H1 (cell line): ENCODE data around the gene MIER2. TPM values are rescaled to one million over a fixed set of nuclear protein-coding genes. Genes with fewer than 3 reads are reported as not detected.
A peak's percentile ranks its signal among the peaks of the same experiment; 100 is the strongest.

ENCODE experiments used
- CBX8 ChIP-seq: fragments of 300-800, 300-1000 bp; sonication (generic); IDR thresholded peaks from 2 replicates; pipeline ENCODE4 v1.7.1; 2016; ENCODE audit warnings: low read depth, low read length, borderline replicate concordance
- E2F6 ChIP-seq: IDR thresholded peaks from 2 replicates; pipeline ENCODE4 v1.6.1; 2012; ENCODE audit warnings: inconsistent platforms
- GTF2F1 ChIP-seq: IDR thresholded peaks from 2 replicates; pipeline ENCODE4 v1.6.1; 2012; ENCODE audit warnings: low read depth, low read length, improper control_type of control experiment, borderline replicate concordance
- TAF7 ChIP-seq: optimal IDR thresholded peaks from 2 replicates; pipeline ENCODE3; 2011; ENCODE audit warnings: low read depth, mild to moderate bottlenecking, inconsistent platforms, low read length, moderate library complexity, borderline replicate concordance
- polyA plus RNA-seq, 7 experiments: library from polyadenylated mRNA; depleted of rRNA in 3 of 7; stranded (reverse) in 5 of 7; unstranded in 2 of 7; fragments of >200 nt in 5 of 7; fragments of 200-250 nt in 2 of 7; gene quantifications; 1 replicate in 5 of 7; 2 replicates in 1 of 7; 4 replicates in 1 of 7; pipeline versions ENCODE4 v1.2.1 to v1.2.3, GENCODE V29; 2011 to 2013; ENCODE audit warnings: missing spikeins in 2 of 7, mixed read lengths in 2 of 7
- total RNA-seq: library from RNA; stranded (reverse); fragmentation: NEBNext Ultra II Directional; extraction: Animal tissue kit (Norgen Biotek cat#: 25700); gene quantifications from 2 replicates; pipeline ENCODE4 v1.2.1, GENCODE V29; 2021

MIER2 gene
- total and polyA plus RNA-seq, 2 of the 8 experiments (the other 6 are each of a cell fraction or from before 2014, with no cell fraction given) = 30.3 to 48.3 TPM

DNA sequence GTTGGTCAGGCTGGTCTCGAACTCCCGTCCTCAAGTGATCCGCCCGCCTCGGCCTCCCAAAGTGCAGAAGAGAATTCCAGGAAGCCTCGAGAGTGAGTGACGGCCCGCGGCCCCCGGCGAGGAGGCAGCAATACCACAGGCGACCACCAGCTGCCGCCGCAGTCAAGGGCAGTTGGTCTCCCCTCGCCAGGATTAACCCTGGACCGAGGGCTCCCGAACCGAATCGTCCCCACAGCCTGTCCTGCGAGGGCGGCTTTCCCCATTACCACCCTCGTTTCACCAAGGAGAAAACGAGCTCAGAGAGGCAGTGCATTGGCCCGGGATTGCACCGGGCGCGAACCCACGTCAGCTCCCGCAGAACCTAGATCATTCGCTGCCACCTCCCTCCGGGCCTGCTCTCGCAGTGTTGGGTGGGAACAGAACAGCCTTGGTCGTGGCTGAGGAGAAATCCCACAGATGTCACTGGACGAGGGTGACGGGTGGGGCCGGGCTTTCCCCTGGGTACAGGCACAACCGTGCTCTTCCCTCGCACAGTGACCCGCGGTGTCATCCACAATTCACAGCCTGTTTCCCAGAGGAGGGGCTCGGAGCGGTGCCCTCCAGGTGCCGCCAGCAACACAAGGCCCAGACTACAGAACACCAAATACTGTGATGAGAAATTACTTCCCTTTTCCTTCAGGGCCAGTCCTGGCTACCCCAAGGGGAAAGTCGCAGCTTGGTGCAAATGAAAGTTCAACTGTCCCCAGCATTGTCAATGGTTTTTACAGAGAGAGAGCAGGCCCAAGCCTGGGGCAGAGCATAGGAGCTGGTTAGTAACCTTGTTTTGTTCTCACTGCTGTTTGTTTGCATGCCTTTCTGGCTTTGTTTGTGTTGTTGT is 39.6 kb upstream of the MIER2 start (continued):
- TF ChIP-seq GTF2F1 = no peak
- 0 out of 2 replicates have a peak, but pooled peaks have one; percentile 23 for TF ChIP-seq E2F6
- TF ChIP-seq CBX8 = no peak
- TF ChIP-seq TAF7 = peak; percentile 36
